GM18505 (cell line): Measurements from ENCODE around the gene TLR7.

Experiments used
- ATAC-seq: cut with Tn5 transposase; IDR thresholded peaks from one replicate; pipeline ENCODE4 v1.9.1; 2021; ENCODE audit not compliant: unreplicated experiment
- POLR2A ChIP-seq: IDR thresholded peaks from 4 replicates; pipeline ENCODE4 v1.6.1; 2011; ENCODE audit warnings: borderline replicate concordance; ENCODE audit not compliant: insufficient read depth, insufficient read length; ENCODE audit errors: extremely low read depth

TLR7 gene

GRCh38 chrX:12930150-12930549 is 63.3 kb downstream of the TLR7 start:
- no peak for TF ChIP-seq POLR2A
- ATAC-seq, result no peak

- TF ChIP-seq POLR2A, result no peak
- no peak for ATAC-seq
These were observed 65.4 kb downstream of the TLR7 start for GRCh38 chrX:12932244-12932643.

- ATAC-seq, result no peak
- TF ChIP-seq POLR2A, result no peak
These were observed 68.0 kb downstream of the TLR7 start for GRCh38 chrX:12934850-12935249.

GRCh38 chrX:12936947-12937346 is 70.1 kb downstream of the TLR7 start:
- no peak for ATAC-seq

More at GRCh38 chrX:12936947-12937346, 70.1 kb downstream of the TLR7 start:
- no peak for TF ChIP-seq POLR2A
